K562 (cell line): ENCODE measurements around the gene UBE2V1. TPM values are rescaled to one million over a fixed set of nuclear protein-coding genes. Genes with fewer than 3 reads are reported as not detected.

Experiments
- BMI1 ChIP-seq: fragments of 150-350 bp; IDR thresholded peaks from 2 replicates; pipeline ENCODE4 v1.6.1; 2014; ENCODE audit warnings: low read length
- CTBP1 ChIP-seq: fragments of 450-650 bp; IDR thresholded peaks from 2 replicates; pipeline ENCODE4 v1.6.1; 2016; ENCODE audit warnings: borderline replicate concordance
- GABPA ChIP-seq: fragments of 200-800 bp; sonication (Bioruptor generic); conservative IDR thresholded peaks from 2 replicates; pipeline ENCODE4 v1.6.1; 2016; ENCODE audit warnings: low read depth, missing genetic modification characterization, missing compliant biosample characterization
- HINFP ChIP-seq: fragments of 450-650 bp; conservative IDR thresholded peaks from 2 replicates; pipeline ENCODE4 v1.6.1; 2016; ENCODE audit warnings: missing genetic modification characterization, low read depth, mild to moderate bottlenecking, control low read depth, missing compliant biosample characterization
- KLF1 ChIP-seq: fragments of 450-650 bp; IDR thresholded peaks from 2 replicates; pipeline ENCODE4 v1.6.1; 2016; ENCODE audit warnings: missing genetic modification characterization, missing compliant biosample characterization
- MTA1 ChIP-seq: fragments of 450-650 bp; IDR thresholded peaks from 2 replicates; pipeline ENCODE4 v1.6.1; 2017; ENCODE audit warnings: borderline replicate concordance
- NFIX ChIP-seq: fragments of 250-450 bp; sonication (Bioruptor Pico); IDR thresholded peaks from 2 replicates; pipeline ENCODE4 v1.4.0; 2020; ENCODE audit warnings: low read depth, mild to moderate bottlenecking, moderate library complexity
- PHF8 ChIP-seq: fragments of 200-600 bp; sonication (generic); IDR thresholded peaks from 2 replicates; pipeline ENCODE4 v1.6.1; 2012; ENCODE audit warnings: mixed run types, mild to moderate bottlenecking, inconsistent platforms, low read length, moderate library complexity, borderline replicate concordance
- POLR2B ChIP-seq: fragments of 450-650 bp; IDR thresholded peaks from 2 replicates; pipeline ENCODE4 v1.6.1; 2018; ENCODE audit warnings: low read depth; ENCODE audit not compliant: partially characterized antibody
- PTTG1 ChIP-seq: fragments of 450-650 bp; IDR thresholded peaks from 2 replicates; pipeline ENCODE4 v1.6.1; 2016; ENCODE audit warnings: low read depth, mild to moderate bottlenecking, missing genetic modification characterization, missing compliant biosample characterization
- SMARCB1 ChIP-seq: IDR thresholded peaks from 2 replicates; pipeline ENCODE4 v1.6.1; 2011; ENCODE audit warnings: improper control_type of control experiment, low read depth; ENCODE audit not compliant: insufficient read length
- SRSF3 ChIP-seq: fragments of 200-400 bp; formaldehyde crosslinking; IDR thresholded peaks from 2 replicates; pipeline ENCODE4 v1.6.1; 2016; ENCODE audit warnings: mild to moderate bottlenecking, low read length, moderate library complexity; ENCODE audit not compliant: insufficient read depth
- STAT5B ChIP-seq: fragments of 250-450 bp; sonication (Bioruptor Pico); IDR thresholded peaks from 2 replicates; pipeline ENCODE4 v1.8.0; 2021; ENCODE audit warnings: mild to moderate bottlenecking, inconsistent platforms
- STAT6 ChIP-seq: sonication (generic); formaldehyde crosslinking; IDR thresholded peaks from 2 replicates; pipeline ENCODE4 v1.8.1; 2023; ENCODE audit warnings: mild to moderate bottlenecking, missing genetic modification reagents
- USF1 ChIP-seq: sonication (generic); formaldehyde crosslinking; IDR thresholded peaks from 2 replicates; pipeline ENCODE4 v1.9.0; 2022; ENCODE audit warnings: mild to moderate bottlenecking, missing genetic modification reagents
- ZMIZ1 ChIP-seq, 2 experiments: fragments of 150-350 bp in 1 of 2; IDR thresholded peaks; 2 replicates each; pipeline ENCODE4 v1.6.1; 2012 to 2016; ENCODE audit warnings: low read depth in 2 of 2, low read length in 2 of 2, mild to moderate bottlenecking in 1 of 2, moderate library complexity in 1 of 2
- ZNF134 ChIP-seq: fragments of 250-450 bp; sonication (Bioruptor Pico); conservative IDR thresholded peaks from 2 replicates; pipeline ENCODE4 v1.4.0; 2020
- ZNF668 ChIP-seq: fragments of 250-450 bp; sonication (Bioruptor Pico); IDR thresholded peaks from 2 replicates; pipeline ENCODE4 v1.8.0; 2022; ENCODE audit warnings: mild to moderate bottlenecking, inconsistent platforms
- polyA plus RNA-seq, 8 experiments: library from polyadenylated mRNA; depleted of rRNA in 4 of 8; stranded (reverse) in 5 of 8; unstranded in 3 of 8; fragments of >200 nt; fragmentation: Nextera tagmentation in 2 of 8; fragmentation: Illumina TruSeq in 1 of 8; extraction: Ambion mirVana in 2 of 8; extraction: Trizol in 1 of 8; gene quantifications; 2 replicates each; pipeline versions ENCODE4 v1.2.1 to v1.2.3, GENCODE V29; 2011 to 2014; ENCODE audit warnings: inconsistent platforms in 1 of 8, missing spikeins in 1 of 8
- total RNA-seq, 7 experiments: library from RNA; depleted of rRNA in 6 of 7; stranded (reverse); fragments of >200 nt in 6 of 7; fragmentation: Illumina TruSeq in 2 of 7; extraction: Trizol in 2 of 7; gene quantifications; 2 replicates each; pipeline versions ENCODE4 v1.2.1 to v1.2.3, GENCODE V29; 2011 to 2021; ENCODE audit warnings: low replicate concordance in 1 of 7

Gene UBE2V1
- total and polyA plus RNA-seq, 9 of the 15 experiments (the other 6 are each of a cell fraction or from before 2014, with no cell fraction given): 93.0 to 357 (median 119) TPM

GRCh38 chr20:50113420-50114224 lies 672 bp upstream of the UBE2V1 start (continued):
- TF ChIP-seq SMARCB1 (no peak), HINFP (no peak), GABPA (no peak), ZNF134 (no peak), USF1 (CRISPR knock-in tag) (no peak), POLR2B (no peak), MTA1 (0 out of 2 replicates have a peak, but pooled peaks have one; percentile 19), ZMIZ1 (IDR thresholded peaks at IDR 0.05; ENCODE audit: low read depth in 2 of 2, low read length in 2 of 2) (no peak), STAT5B (CRISPR knock-in tag) (no peak), CTBP1 (no peak), NFIX (CRISPR knock-in tag) (no peak), KLF1 (tag) (no peak), STAT6 (CRISPR knock-in tag) (no peak), SRSF3 (no peak), PTTG1 (tag) (0 out of 2 replicates have a peak, but pooled peaks have one; percentile 30), ZNF668 (CRISPR knock-in tag) (no peak), PHF8 (no peak), BMI1 (no peak)
